ENCODE results near the gene CCDC39. TPM values are rescaled to one million over a fixed set of nuclear protein-coding genes. Genes with fewer than 3 reads are reported as not detected.

The CCDC39 gene
- total RNA-seq, 1 donor from 2014 or later = not detected

GRCh38 chr3:180571831-180572598, 107.3 kb downstream of the CCDC39 start:
- ATAC-seq = no peak
- intact Hi-C loops (cut with DNase I) = no loop called here
- no peak for DNase-seq (ENCODE audit: missing footprints)

- no peak for ATAC-seq
- intact Hi-C loops (cut with DNase I) = no loop called here
- DNase-seq (ENCODE audit: missing footprints) = no peak
Measured at GRCh38 chr3:180570238-180570637, 109.1 kb downstream of the CCDC39 start.

GRCh38 chr3:180564676-180565075, 114.6 kb downstream of the CCDC39 start:
- ATAC-seq = no peak
- intact Hi-C loops (cut with DNase I) = no loop called here
- DNase-seq (ENCODE audit: missing footprints) = no peak

Other genes starting within 250 kb of the CCDC39 start
- 13.4 TPM for gene TTC14, start 77.3 kb downstream of the CCDC39 start, total RNA-seq
- gene FXR1, start 233.2 kb upstream of the CCDC39 start, total RNA-seq = 286 TPM